NB4 (cell line): ENCODE measurements around the gene SLC22A23.

ENCODE experiments used
- CTCF ChIP-seq: IDR thresholded peaks from one replicate; pipeline ENCODE4 v1.5.1; 2012; ENCODE audit warnings: low read depth, low read length
- MAX ChIP-seq: IDR thresholded peaks from 2 replicates; pipeline ENCODE4 v1.6.1; 2011; ENCODE audit warnings: low read depth, low read length
- MYC ChIP-seq: IDR thresholded peaks from 2 replicates; pipeline ENCODE4 v1.6.1; 2011; ENCODE audit warnings: low read depth, low read length
- POLR2A ChIP-seq: IDR thresholded peaks from 2 replicates; pipeline ENCODE4 v1.6.1; 2011; ENCODE audit warnings: mild to moderate bottlenecking; ENCODE audit not compliant: insufficient read length; ENCODE audit errors: extremely low read depth

GRCh38 chr6:3499603-3500002 lies 42.8 kb upstream of the SLC22A23 start:
- TF ChIP-seq CTCF = no peak
- no peak for TF ChIP-seq MAX
- TF ChIP-seq POLR2A = no peak
- TF ChIP-seq MYC = no peak
